HG03439 (cell line): ENCODE measurements around the gene MUC5B.
"Not testable (repeated sequence)": the region's sequence is repeated elsewhere in the genome, so short reads cannot be mapped to it uniquely, and the experiment has no call there.

Experiments
- ATAC-seq: cut with Tn5 transposase; IDR thresholded peaks from one replicate; pipeline ENCODE4 v1.9.1; 2021; ENCODE audit warnings: mild to moderate bottlenecking, moderate library complexity; ENCODE audit not compliant: unreplicated experiment

The MUC5B gene

GRCh38 chr11:1222491-1223345, at the start of gene MUC5B:
TSS of gene MUC5B (plus strand) at chr11:1223066. CDS start at chr11:1223124, 58 bp downstream.
- no peak for ATAC-seq

GRCh38 chr11:1173396-1173795, 49.5 kb upstream of the MUC5B start:
- ATAC-seq: not testable (repeated sequence)

- no peak for ATAC-seq
Measured at GRCh38 chr11:1174441-1175370, 48.2 kb upstream of the MUC5B start.

- no peak for ATAC-seq
Measured at GRCh38 chr11:1175461-1176223, 47.2 kb upstream of the MUC5B start.

- ATAC-seq: no peak
Measured at GRCh38 chr11:1176224-1177019, 46.4 kb upstream of the MUC5B start.

- ATAC-seq: no peak
Measured at GRCh38 chr11:1177020-1177770, 45.7 kb upstream of the MUC5B start.

GRCh38 chr11:1177771-1178090, 45.1 kb upstream of the MUC5B start:
- ATAC-seq: no peak

- no peak for ATAC-seq
Measured at GRCh38 chr11:1178201-1178885, 44.5 kb upstream of the MUC5B start.

- ATAC-seq: no peak
Measured at GRCh38 chr11:1178906-1179305, 44.0 kb upstream of the MUC5B start.

- no peak for ATAC-seq
Measured at GRCh38 chr11:1179641-1180040, 43.2 kb upstream of the MUC5B start.

- no peak for ATAC-seq
Measured at GRCh38 chr11:1180171-1180570, 42.7 kb upstream of the MUC5B start.

GRCh38 chr11:1180947-1181391, 41.9 kb upstream of the MUC5B start:
- no peak for ATAC-seq

- no peak for ATAC-seq
Measured at GRCh38 chr11:1181420-1181819, 41.4 kb upstream of the MUC5B start.

- ATAC-seq: no peak
Measured at GRCh38 chr11:1181853-1182535, 40.9 kb upstream of the MUC5B start.

- not testable (repeated sequence) for ATAC-seq
Measured at GRCh38 chr11:1184139-1184538, 38.7 kb upstream of the MUC5B start.

- ATAC-seq: not testable (repeated sequence)
Measured at GRCh38 chr11:1188451-1189130, 34.3 kb upstream of the MUC5B start.

GRCh38 chr11:1189816-1190215, 33.0 kb upstream of the MUC5B start:
- ATAC-seq: not testable (repeated sequence)
